ENCODE measurements around the gene FAM25C.
"Not testable (repeated sequence)": the region's sequence is repeated elsewhere in the genome, so short reads cannot be mapped to it uniquely, and the experiment has no call there.

DNA sequence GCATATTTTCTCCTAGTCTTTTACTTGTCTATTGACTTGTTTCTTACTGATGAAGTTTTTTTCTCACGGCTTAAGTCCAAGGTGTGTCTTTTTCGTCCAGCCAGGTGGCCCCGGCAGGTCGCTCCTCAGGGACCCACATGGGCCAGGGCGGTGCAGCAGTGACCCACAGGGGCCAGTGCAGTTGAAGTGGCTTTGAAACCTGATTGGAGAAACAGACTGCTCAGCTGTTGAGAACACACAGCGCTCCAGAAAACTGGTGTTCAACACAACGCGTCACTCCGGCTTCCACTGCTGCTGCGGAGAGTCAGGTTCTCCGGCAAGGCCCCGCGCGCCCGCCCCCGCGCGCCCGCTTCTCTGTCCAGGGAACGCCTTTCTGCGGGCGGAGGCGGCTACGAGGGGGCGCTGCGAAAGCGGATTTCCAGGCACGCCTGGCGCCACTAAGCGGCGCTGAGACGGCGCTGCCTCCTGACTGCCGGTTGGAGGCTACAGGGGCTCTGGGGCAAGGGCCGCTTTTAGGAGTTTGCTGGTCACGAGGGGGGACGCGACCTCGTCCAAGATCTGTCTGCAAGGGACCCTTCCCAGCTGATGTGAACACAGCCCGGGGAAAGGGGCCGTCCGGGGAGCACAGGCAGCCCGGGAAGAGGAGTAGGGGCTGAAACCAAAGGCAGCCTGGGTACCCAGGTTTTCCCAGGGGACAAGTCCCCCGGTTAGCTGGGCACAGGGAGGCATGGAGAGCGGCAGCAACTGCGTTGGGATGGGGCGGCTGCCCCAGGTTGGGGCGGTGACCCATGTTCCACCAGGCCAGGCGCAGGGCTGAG lies 13.0 kb downstream of the FAM25C start:
- TF ChIP-seq, protein P1, sequence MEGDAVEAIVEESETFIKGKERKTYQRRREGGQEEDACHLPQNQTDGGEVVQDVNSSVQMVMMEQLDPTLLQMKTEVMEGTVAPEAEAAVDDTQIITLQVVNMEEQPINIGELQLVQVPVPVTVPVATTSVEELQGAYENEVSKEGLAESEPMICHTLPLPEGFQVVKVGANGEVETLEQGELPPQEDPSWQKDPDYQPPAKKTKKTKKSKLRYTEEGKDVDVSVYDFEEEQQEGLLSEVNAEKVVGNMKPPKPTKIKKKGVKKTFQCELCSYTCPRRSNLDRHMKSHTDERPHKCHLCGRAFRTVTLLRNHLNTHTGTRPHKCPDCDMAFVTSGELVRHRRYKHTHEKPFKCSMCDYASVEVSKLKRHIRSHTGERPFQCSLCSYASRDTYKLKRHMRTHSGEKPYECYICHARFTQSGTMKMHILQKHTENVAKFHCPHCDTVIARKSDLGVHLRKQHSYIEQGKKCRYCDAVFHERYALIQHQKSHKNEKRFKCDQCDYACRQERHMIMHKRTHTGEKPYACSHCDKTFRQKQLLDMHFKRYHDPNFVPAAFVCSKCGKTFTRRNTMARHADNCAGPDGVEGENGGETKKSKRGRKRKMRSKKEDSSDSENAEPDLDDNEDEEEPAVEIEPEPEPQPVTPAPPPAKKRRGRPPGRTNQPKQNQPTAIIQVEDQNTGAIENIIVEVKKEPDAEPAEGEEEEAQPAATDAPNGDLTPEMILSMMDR (IDR thresholded peaks at IDR 0.05; ENCODE audit: insufficient read depth, low read length, poor library complexity, severe bottlenecking) = not testable (repeated sequence)
- not testable (repeated sequence) for TF ChIP-seq EZH2phosphoT487 (conservative IDR thresholded peaks at IDR 0.05; ENCODE audit: low read length)
